GM12872 (cell line): ENCODE measurements around the gene CMPK1.

Experiments used
- TF ChIP-seq, protein P1 (sequence below): IDR thresholded peaks from 3 replicates; pipeline ENCODE4 v1.5.1; 2011; ENCODE audit warnings: low read depth, mild to moderate bottlenecking, low read length, moderate library complexity; ENCODE audit not compliant: insufficient read depth

CMPK1 gene

DNA sequence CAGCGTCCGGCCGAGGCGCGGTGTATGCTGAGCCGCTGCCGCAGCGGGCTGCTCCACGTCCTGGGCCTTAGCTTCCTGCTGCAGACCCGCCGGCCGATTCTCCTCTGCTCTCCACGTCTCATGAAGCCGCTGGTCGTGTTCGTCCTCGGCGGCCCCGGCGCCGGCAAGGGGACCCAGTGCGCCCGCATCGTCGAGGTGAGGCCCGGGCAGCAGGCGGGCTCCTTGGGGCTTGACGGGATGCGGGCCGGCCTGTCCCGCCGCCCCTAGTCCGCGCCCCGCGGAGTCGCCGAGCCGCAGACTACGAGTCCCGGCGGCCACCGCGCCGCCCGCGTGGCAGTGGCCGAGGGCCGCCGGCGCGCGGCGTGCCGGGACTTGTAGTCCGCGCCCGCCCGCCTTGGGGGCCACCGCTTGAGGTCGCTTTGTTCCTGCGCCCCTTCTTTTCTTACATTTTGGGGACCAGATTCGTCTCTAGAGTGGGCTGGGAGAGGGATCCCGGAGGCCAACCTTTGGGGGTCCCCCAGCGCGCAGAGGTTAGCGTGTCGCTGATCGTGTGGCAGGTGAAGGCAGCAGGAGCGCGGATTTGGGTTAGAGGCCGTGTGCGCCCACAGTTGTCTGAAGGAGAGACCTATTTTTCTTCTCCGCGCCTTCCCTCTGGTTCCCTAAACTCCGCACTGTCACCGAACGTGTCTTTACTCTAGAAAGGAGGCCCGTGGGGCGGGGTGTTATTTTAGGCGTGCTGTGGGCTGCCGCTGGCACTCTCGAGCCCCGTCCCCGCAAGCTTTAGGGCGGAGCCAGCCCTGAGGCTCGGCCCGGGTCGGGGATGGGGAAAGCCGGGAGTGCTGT is 553 bp downstream of the CMPK1 start:
- TF ChIP-seq, protein P1, sequence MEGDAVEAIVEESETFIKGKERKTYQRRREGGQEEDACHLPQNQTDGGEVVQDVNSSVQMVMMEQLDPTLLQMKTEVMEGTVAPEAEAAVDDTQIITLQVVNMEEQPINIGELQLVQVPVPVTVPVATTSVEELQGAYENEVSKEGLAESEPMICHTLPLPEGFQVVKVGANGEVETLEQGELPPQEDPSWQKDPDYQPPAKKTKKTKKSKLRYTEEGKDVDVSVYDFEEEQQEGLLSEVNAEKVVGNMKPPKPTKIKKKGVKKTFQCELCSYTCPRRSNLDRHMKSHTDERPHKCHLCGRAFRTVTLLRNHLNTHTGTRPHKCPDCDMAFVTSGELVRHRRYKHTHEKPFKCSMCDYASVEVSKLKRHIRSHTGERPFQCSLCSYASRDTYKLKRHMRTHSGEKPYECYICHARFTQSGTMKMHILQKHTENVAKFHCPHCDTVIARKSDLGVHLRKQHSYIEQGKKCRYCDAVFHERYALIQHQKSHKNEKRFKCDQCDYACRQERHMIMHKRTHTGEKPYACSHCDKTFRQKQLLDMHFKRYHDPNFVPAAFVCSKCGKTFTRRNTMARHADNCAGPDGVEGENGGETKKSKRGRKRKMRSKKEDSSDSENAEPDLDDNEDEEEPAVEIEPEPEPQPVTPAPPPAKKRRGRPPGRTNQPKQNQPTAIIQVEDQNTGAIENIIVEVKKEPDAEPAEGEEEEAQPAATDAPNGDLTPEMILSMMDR: peak; percentile 37; the same call in 2 of the 3 replicates

DNA sequence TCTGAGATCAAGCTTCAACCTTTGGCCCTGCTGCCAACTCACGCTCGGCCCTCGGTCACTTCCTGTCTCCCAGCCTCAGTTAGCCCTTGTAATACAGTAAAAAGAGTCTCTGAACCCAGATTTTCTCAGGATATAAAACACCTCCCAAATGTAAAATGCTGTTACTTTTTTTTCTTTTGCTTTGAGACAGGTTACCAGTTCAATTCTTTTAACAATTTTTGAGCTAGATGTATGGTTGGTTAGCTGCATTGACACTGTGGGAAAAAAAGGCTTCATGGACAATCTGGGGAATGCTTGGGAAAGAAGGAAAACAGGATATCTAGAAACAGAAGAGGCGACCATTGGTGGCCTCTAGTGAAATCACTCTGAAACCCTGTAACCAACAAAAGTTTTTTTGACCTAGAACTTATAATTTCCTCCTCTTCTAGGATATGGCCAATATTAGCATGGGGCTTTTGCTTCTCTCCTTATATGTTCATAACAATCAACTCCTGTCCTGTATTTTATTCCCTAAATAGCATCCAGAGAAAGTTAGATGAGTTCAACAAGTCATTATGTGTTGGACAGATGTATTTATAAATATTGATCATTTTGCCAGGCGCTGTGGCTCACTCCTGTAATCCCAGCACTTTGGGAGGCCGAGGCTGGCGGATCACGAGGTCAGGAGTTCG is 1.3 kb downstream of the CMPK1 start:
- TF ChIP-seq, protein P1: no peak

DNA sequence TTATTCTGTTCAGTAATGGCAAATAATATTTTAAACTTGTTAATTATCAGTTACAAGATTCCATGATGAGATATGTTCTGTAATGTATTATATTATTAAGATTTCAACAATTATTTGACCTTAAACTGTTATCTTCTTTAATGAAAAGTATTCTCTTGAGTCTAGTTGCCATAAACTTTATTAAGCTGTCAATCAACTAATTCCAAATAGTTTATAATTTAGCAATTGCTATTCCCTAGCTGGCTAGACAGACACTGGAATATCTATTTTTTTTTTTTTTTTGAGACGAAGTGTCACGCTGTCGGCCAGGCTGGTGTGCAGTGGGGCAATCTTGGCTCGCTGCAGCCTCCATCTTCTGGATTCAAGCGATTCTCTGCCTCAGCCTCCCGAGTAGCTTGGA is 3.8 kb downstream of the CMPK1 start:
- TF ChIP-seq, protein P1: no peak

GRCh38 chr1:47338249-47339077 is 4.9 kb downstream of the CMPK1 start:
- TF ChIP-seq, protein P1: no peak

DNA sequence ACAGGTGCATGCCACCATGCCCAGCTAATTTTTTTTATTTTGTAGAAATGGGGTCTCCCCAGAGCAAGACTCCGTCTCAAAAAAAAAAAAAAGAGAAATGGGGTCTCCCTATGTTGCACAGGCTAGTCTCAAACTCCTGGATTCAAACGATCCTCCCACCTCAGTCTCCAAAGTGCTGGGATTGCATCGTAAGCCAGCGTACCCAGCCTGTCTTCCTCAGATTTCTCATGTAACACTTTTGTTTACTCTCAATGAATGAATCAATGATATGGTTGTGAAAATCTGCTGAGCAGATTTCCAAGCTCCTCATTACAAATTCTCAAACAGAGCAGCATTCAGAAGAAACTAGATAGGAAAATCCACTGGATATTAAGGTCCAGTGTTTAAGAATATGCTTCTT is 6.6 kb downstream of the CMPK1 start:
- TF ChIP-seq, protein P1: no peak

- TF ChIP-seq, protein P1: no peak
Measured at GRCh38 chr1:47347735-47348134, 14.1 kb downstream of the CMPK1 start.

- TF ChIP-seq, protein P1: no peak
Measured at GRCh38 chr1:47348246-47348645, 14.7 kb downstream of the CMPK1 start.
